ENCODE measurements around the gene KLHL22.

DNA sequence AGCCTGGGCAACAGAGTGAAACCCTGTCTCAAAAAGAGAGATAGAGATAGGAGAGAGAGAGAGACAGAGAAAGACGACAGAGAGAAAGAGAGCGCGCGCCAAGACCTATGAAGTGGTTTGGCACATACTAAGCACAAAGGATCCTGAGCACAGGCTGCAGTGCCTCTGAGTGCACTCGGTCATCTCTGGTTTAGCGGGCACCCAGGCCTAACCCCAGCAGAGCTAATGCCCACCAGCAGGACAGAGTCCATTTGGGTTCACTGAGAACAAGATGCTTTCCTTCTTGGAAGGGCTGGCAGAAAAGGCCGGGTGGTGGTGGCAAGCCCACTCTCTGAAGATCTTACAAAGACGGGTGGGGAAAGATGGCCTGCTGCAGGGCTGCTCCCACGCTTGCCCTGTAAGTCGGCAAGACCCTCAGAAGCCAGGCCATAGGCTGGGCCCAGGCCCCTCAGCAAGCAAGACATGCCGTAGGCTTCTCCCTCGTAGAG lies 61.3 kb downstream of the KLHL22 start:
- TF ChIP-seq, protein P1, sequence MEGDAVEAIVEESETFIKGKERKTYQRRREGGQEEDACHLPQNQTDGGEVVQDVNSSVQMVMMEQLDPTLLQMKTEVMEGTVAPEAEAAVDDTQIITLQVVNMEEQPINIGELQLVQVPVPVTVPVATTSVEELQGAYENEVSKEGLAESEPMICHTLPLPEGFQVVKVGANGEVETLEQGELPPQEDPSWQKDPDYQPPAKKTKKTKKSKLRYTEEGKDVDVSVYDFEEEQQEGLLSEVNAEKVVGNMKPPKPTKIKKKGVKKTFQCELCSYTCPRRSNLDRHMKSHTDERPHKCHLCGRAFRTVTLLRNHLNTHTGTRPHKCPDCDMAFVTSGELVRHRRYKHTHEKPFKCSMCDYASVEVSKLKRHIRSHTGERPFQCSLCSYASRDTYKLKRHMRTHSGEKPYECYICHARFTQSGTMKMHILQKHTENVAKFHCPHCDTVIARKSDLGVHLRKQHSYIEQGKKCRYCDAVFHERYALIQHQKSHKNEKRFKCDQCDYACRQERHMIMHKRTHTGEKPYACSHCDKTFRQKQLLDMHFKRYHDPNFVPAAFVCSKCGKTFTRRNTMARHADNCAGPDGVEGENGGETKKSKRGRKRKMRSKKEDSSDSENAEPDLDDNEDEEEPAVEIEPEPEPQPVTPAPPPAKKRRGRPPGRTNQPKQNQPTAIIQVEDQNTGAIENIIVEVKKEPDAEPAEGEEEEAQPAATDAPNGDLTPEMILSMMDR (IDR thresholded peaks at IDR 0.05; ENCODE audit: borderline replicate concordance, extremely low read depth, low read length, poor library complexity, severe bottlenecking) = no peak
- TF ChIP-seq EZH2 (IDR thresholded peaks at IDR 0.05; ENCODE audit: borderline replicate concordance, low read depth, low read length, severe bottlenecking) = no peak

Data from DND-41 (cell line).